H9 (cell line): Measurements from ENCODE around the gene BRAF. TPM values are rescaled to one million over a fixed set of nuclear protein-coding genes. Genes with fewer than 3 reads are reported as not detected.

Experiments
- DNase-seq: peaks from one replicate; pipeline ENCODE4 v3.0.0-alpha.2; 2017
- H2AFZ ChIP-seq: one replicate; pipeline ENCODE4 v1.6.1; 2013; ENCODE audit warnings: mild to moderate bottlenecking, low read length, control low read depth, moderate library complexity
- H2AK5ac ChIP-seq: 2 replicates; pipeline ENCODE4 v1.6.1; 2013; ENCODE audit warnings: low read length, control low read depth, mixed read lengths; ENCODE audit not compliant: insufficient read length
- H2BK120ac ChIP-seq: one replicate; pipeline ENCODE4 v1.6.1; 2013; ENCODE audit warnings: low read depth, mild to moderate bottlenecking, low read length, control low read depth, inconsistent platforms; ENCODE audit not compliant: poor library complexity, severe bottlenecking
- H2BK12ac ChIP-seq: 2 replicates; pipeline ENCODE4 v1.6.1; 2013; ENCODE audit warnings: low read length, control low read depth, mixed read lengths, low read depth; ENCODE audit not compliant: insufficient read length
- H2BK15ac ChIP-seq: 2 replicates; pipeline ENCODE4 v1.6.1; 2013; ENCODE audit warnings: low read depth, low read length, control low read depth
- H2BK20ac ChIP-seq: one replicate; pipeline ENCODE4 v1.6.1; 2013; ENCODE audit warnings: low read depth, mild to moderate bottlenecking, low read length, control low read depth, inconsistent platforms; ENCODE audit not compliant: poor library complexity, severe bottlenecking
- H2BK5ac ChIP-seq: 2 replicates; pipeline ENCODE4 v1.6.1; 2013; ENCODE audit warnings: low read length, control low read depth, mixed read lengths; ENCODE audit not compliant: insufficient read length
- H3K14ac ChIP-seq: 2 replicates; pipeline ENCODE4 v1.6.1; 2013; ENCODE audit warnings: low read length, control low read depth; ENCODE audit not compliant: insufficient read depth
- H3K18ac ChIP-seq: 2 replicates; pipeline ENCODE4 v1.6.1; 2013; ENCODE audit warnings: low read depth, mild to moderate bottlenecking, mixed read lengths, low read length, control low read depth; ENCODE audit not compliant: insufficient read length
- H3K23ac ChIP-seq: 2 replicates; pipeline ENCODE4 v1.6.1; 2013; ENCODE audit warnings: low read length, control low read depth, mixed read lengths, low read depth; ENCODE audit not compliant: insufficient read length
- H3K23me2 ChIP-seq: 2 replicates; pipeline ENCODE4 v1.6.1; 2013; ENCODE audit warnings: low read depth, mild to moderate bottlenecking, mixed read lengths, low read length, control low read depth; ENCODE audit not compliant: insufficient read length, poor library complexity, severe bottlenecking
- H3K27ac ChIP-seq: 2 replicates; pipeline ENCODE4 v1.5.1; 2013; ENCODE audit warnings: low read length, control low read depth, mixed read lengths, low read depth; ENCODE audit not compliant: insufficient read length
- H3K27me3 ChIP-seq: 2 replicates; pipeline ENCODE4 v1.6.1; 2013; ENCODE audit warnings: low read length, control low read depth, inconsistent platforms; ENCODE audit not compliant: insufficient read depth
- H3K4ac ChIP-seq: 2 replicates; pipeline ENCODE4 v1.6.1; 2013; ENCODE audit warnings: low read depth, mild to moderate bottlenecking, control low read depth, inconsistent platforms, low read length, moderate library complexity
- H3K4me1 ChIP-seq: 2 replicates; pipeline ENCODE4 v1.6.1; 2013; ENCODE audit warnings: low read length, control low read depth, inconsistent platforms; ENCODE audit not compliant: insufficient read depth
- H3K4me2 ChIP-seq: 2 replicates; pipeline ENCODE4 v1.6.1; 2013; ENCODE audit warnings: low read length, control low read depth, mixed read lengths; ENCODE audit not compliant: insufficient read length, insufficient read depth
- H3K56ac ChIP-seq: 2 replicates; pipeline ENCODE4 v1.6.1; 2013; ENCODE audit warnings: low read depth, mild to moderate bottlenecking, mixed read lengths, low read length, control low read depth; ENCODE audit not compliant: insufficient read length
- H3K79me1 ChIP-seq: 2 replicates; pipeline ENCODE4 v1.6.1; 2013; ENCODE audit warnings: low read depth, mild to moderate bottlenecking, moderate library complexity, low read length, control low read depth, inconsistent platforms; ENCODE audit not compliant: insufficient read depth, poor library complexity, severe bottlenecking
- H3K79me2 ChIP-seq: 2 replicates; pipeline ENCODE4 v1.6.1; 2013; ENCODE audit warnings: low read length, control low read depth, inconsistent platforms; ENCODE audit not compliant: insufficient read depth
- H3K9ac ChIP-seq: 2 replicates; pipeline ENCODE4 v1.6.1; 2013; ENCODE audit warnings: low read length, control low read depth, mixed read lengths; ENCODE audit not compliant: insufficient read length; ENCODE audit errors: extremely low read depth
- H3K9me3 ChIP-seq: one replicate; pipeline ENCODE4 v1.6.1; 2013; ENCODE audit warnings: low read depth, low read length, inconsistent platforms; ENCODE audit not compliant: control insufficient read depth
- H3T11ph ChIP-seq: one replicate; pipeline ENCODE4 v1.6.1; 2013; ENCODE audit warnings: mild to moderate bottlenecking, low read length, control low read depth, inconsistent platforms
- H4K20me1 ChIP-seq: one replicate; pipeline ENCODE4 v1.6.1; 2013; ENCODE audit not compliant: control insufficient read depth, insufficient read length, insufficient read depth
- H4K5ac ChIP-seq: 2 replicates; pipeline ENCODE4 v1.6.1; 2013; ENCODE audit warnings: low read depth, mild to moderate bottlenecking, mixed read lengths, low read length, control low read depth; ENCODE audit not compliant: insufficient read length
- H4K8ac ChIP-seq: replicated peaks from 2 replicates; pipeline ENCODE4 v1.6.1; 2013; ENCODE audit warnings: low read length, control low read depth, mixed read lengths, low read depth; ENCODE audit not compliant: insufficient read length
- H4K91ac ChIP-seq: 2 replicates; pipeline ENCODE4 v1.6.1; 2013; ENCODE audit warnings: low read depth, mild to moderate bottlenecking, moderate library complexity, mixed read lengths, low read length, control low read depth; ENCODE audit not compliant: insufficient read length
- H3K27ac Mint-ChIP-seq, 3 experiments: 2 replicates in 2 of 3; 3 replicates in 1 of 3; pipeline ENCODE4 v1.8.0; 2020 to 2021; ENCODE audit warnings: mixed read lengths in 3 of 3, mild to moderate bottlenecking in 1 of 3, moderate library complexity in 1 of 3
- H3K27me3 Mint-ChIP-seq: 2 replicates; pipeline ENCODE4 v1.8.0; 2021; ENCODE audit warnings: low read depth, mild to moderate bottlenecking, moderate library complexity, mixed read lengths
- H3K36me3 Mint-ChIP-seq, 3 experiments: 2 replicates in 2 of 3; 3 replicates in 1 of 3; pipeline ENCODE4 v1.8.0; 2020 to 2021; ENCODE audit warnings: low read depth in 3 of 3, mixed read lengths in 3 of 3; ENCODE audit not compliant: insufficient read depth in 1 of 3
- H3K4me1 Mint-ChIP-seq, 2 experiments: 2 replicates each; pipeline ENCODE4 v1.8.0; 2020; ENCODE audit warnings: mixed read lengths in 2 of 2
- H3K4me3 Mint-ChIP-seq, 2 experiments: 2 replicates in 1 of 2; 3 replicates in 1 of 2; pipeline ENCODE4 v1.8.0; 2020 to 2021; ENCODE audit warnings: mild to moderate bottlenecking in 2 of 2, mixed read lengths in 2 of 2, moderate library complexity in 1 of 2
- H3K9me3 Mint-ChIP-seq, 2 experiments: 2 replicates in 1 of 2; 3 replicates in 1 of 2; pipeline ENCODE4 v1.8.0; 2020; ENCODE audit warnings: mild to moderate bottlenecking in 2 of 2, mixed read lengths in 2 of 2, moderate library complexity in 1 of 2
- WGBS: extraction: QIAGEN DNeasy Blood & Tissue Kit; methylation state at CpG from one replicate; pipeline ENCODE4 v1.1.7; 2013; ENCODE audit warnings: missing lambda C conversion rate, low lambda C conversion rate, mixed read lengths; ENCODE audit not compliant: insufficient read length; ENCODE audit errors: extremely low coverage; 5-methylcytosine and 5-hydroxymethylcytosine counted together
- total RNA-seq: library from RNA; stranded (reverse); gene quantifications from 2 replicates; pipeline ENCODE4 v1.2.1, GENCODE V29; 2021
- TF ChIP-seq, protein P1 (sequence below): fragments of 200-600 bp; sonication (generic); conservative IDR thresholded peaks from 3 replicates; pipeline ENCODE4 v1.8.0; 2021; ENCODE audit warnings: antibody characterized with exemption, mild to moderate bottlenecking

Gene BRAF
- total RNA-seq, 1 experiment from 2014 or later = 32.9 TPM

- WGBS = no CpG with 5 or more reads among the region's 2 CpGs
- H3K9me3 Mint-ChIP-seq = no peaks in the 10 kb centered on the region
These were observed 190.6 kb downstream of the BRAF start for GRCh38 chr7:140734096-140734495.

More at GRCh38 chr7:140734096-140734495, 190.6 kb downstream of the BRAF start:
- H3K27me3 Mint-ChIP-seq = no peaks in the 10 kb centered on the region
- no peak overlapping the region for H2AK5ac ChIP-seq
- no peaks in the 10 kb centered on the region for H3K79me1 ChIP-seq
- H3K23ac ChIP-seq = no peak overlapping the region
- no peak overlapping the region for H2AFZ ChIP-seq
- no peak overlapping the region for H3K27ac ChIP-seq
- no peak overlapping the region for H2BK15ac ChIP-seq
- H4K20me1 ChIP-seq = no peaks in the 10 kb centered on the region
- no peaks in the 10 kb centered on the region for H3K4me1 ChIP-seq
- TF ChIP-seq, protein P1, sequence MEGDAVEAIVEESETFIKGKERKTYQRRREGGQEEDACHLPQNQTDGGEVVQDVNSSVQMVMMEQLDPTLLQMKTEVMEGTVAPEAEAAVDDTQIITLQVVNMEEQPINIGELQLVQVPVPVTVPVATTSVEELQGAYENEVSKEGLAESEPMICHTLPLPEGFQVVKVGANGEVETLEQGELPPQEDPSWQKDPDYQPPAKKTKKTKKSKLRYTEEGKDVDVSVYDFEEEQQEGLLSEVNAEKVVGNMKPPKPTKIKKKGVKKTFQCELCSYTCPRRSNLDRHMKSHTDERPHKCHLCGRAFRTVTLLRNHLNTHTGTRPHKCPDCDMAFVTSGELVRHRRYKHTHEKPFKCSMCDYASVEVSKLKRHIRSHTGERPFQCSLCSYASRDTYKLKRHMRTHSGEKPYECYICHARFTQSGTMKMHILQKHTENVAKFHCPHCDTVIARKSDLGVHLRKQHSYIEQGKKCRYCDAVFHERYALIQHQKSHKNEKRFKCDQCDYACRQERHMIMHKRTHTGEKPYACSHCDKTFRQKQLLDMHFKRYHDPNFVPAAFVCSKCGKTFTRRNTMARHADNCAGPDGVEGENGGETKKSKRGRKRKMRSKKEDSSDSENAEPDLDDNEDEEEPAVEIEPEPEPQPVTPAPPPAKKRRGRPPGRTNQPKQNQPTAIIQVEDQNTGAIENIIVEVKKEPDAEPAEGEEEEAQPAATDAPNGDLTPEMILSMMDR = 0 out of 3 replicates have a peak, but pooled peaks have one; percentile 22
- H3K27me3 ChIP-seq = no peaks in the 10 kb centered on the region
- no peak for DNase-seq
- H3K36me3 Mint-ChIP-seq = peaks cover 4 to 15% (median 14%) of the 10 kb centered on the region in 3 experiments; a peak in 5 of 7 replicates
- H3K4ac ChIP-seq = no peak overlapping the region
- H3K9me3 ChIP-seq = no peaks in the 10 kb centered on the region
- no peaks in the 10 kb centered on the region for H3K23me2 ChIP-seq
- no peak overlapping the region for H2BK12ac ChIP-seq
- H3K18ac ChIP-seq = no peak overlapping the region
- no peak overlapping the region for H4K91ac ChIP-seq
- no peak overlapping the region for H2BK5ac ChIP-seq
- H3K9ac ChIP-seq = no peak overlapping the region
- H2BK120ac ChIP-seq = no peak overlapping the region
- H3K4me1 Mint-ChIP-seq = peaks cover 5 to 9% of the 10 kb centered on the region in 2 experiments
- no peak overlapping the region for H4K5ac ChIP-seq
- no peak overlapping the region for H3K14ac ChIP-seq
- H3T11ph ChIP-seq = no peak overlapping the region
- no peak overlapping the region for H2BK20ac ChIP-seq
- no peak overlapping the region for H3K56ac ChIP-seq
- H3K27ac Mint-ChIP-seq = no peak overlapping the region
- no peak overlapping the region for H3K4me3 Mint-ChIP-seq
- H4K8ac ChIP-seq = no peak overlapping the region
- H3K4me2 ChIP-seq = no peak overlapping the region
- H3K79me2 ChIP-seq = no peaks in the 10 kb centered on the region
